Peyer's patch (tissue), 4 donors: ENCODE measurements around the gene SEH1L. TPM values are rescaled to one million over a fixed set of nuclear protein-coding genes. Genes with fewer than 3 reads are reported as not detected.
"Not testable (repeated sequence)": the region's sequence is repeated elsewhere in the genome, so short reads cannot be mapped to it uniquely, and the experiment has no call there.

Experiments used
- DNase-seq, 3 donors: peaks; one replicate each; pipeline ENCODE4 v3.0.0-alpha.2; 2017 to 2019
- H3K27ac ChIP-seq, 4 donors: fragments of 200-600 bp; sonication (generic); one replicate each; pipeline ENCODE4 v1.5.1; 2016 to 2019
- H3K27me3 ChIP-seq, 2 donors: fragments of 200-600 bp; sonication (generic); one replicate each; pipeline ENCODE4 v1.5.1; 2019
- H3K36me3 ChIP-seq, 3 donors: fragments of 200-600 bp; sonication (generic); one replicate each; pipeline ENCODE4 v1.5.1; 2016 to 2019
- H3K4me1 ChIP-seq, 4 donors: fragments of 200-600 bp; sonication (generic); one replicate each; pipeline ENCODE4 v1.5.1; 2016 to 2019
- H3K4me3 ChIP-seq, 4 donors: fragments of 200-600 bp; sonication (generic); 1 replicate in 3 of 4; 2 replicates in 1 of 4; pipeline ENCODE4 v1.5.1; 2016 to 2019; ENCODE audit warnings: mild to moderate bottlenecking in 1 of 4
- H3K9me3 ChIP-seq, 4 donors: fragments of 200-600 bp; sonication (generic); one replicate each; pipeline ENCODE4 v1.5.1; 2016 to 2019; ENCODE audit warnings: mild to moderate bottlenecking in 1 of 4
- CTCF ChIP-seq, 6 experiments: fragments of 450-650 bp in 4 of 6; fragments of 200-600 bp in 2 of 6; sonication (generic) in 1 of 6; IDR thresholded peaks; one replicate each; pipeline ENCODE4 v1.5.1; 2017 to 2019; ENCODE audit warnings: antibody characterized with exemption in 6 of 6, mild to moderate bottlenecking in 3 of 6, moderate library complexity in 1 of 6
- POLR2A ChIP-seq, 2 donors: fragments of 450-650 bp; IDR thresholded peaks; one replicate each; pipeline ENCODE4 v1.5.1; 2017; ENCODE audit warnings: antibody characterized with exemption in 2 of 2, mild to moderate bottlenecking in 2 of 2, moderate library complexity in 2 of 2
- total RNA-seq, 4 donors: library from RNA; depleted of rRNA; stranded (reverse); fragments of >200 nt; gene quantifications; one replicate each; pipeline ENCODE4 v1.1.0, GENCODE V29; 2016

Gene SEH1L
- total RNA-seq = 10 to 100 TPM; 18.6 to 38.0 (median 25.3) TPM

GRCh38 chr18:12947285-12948049, at the start of gene SEH1L:
Gene SEH1L (plus strand): TSS chr18:12948011. CDS start chr18:12948122, 111 bp downstream.
- H3K4me3 ChIP-seq = peak within 1 kb of the TSS; percentile 67 to 86 (median 73)
- peaks cover 0 to 10% (median 0%) of the 10 kb centered on the region in 4 donors for H3K4me1 ChIP-seq
- no peaks in the 10 kb centered on the region for H3K27me3 ChIP-seq
- no peaks in the 10 kb centered on the region for H3K9me3 ChIP-seq
- H3K36me3 ChIP-seq = no peaks in the 10 kb centered on the region
- peak; percentile 100 for DNase-seq
- H3K27ac ChIP-seq = peak within 1 kb of the TSS; percentile 91 to 98 (median 96)
- no peak for TF ChIP-seq CTCF (IDR thresholded peaks at IDR 0.05)
- peak; percentile 49 to 76 for TF ChIP-seq POLR2A (IDR thresholded peaks at IDR 0.05)

GRCh38 chr18:12901208-12901607, 46.6 kb upstream of the SEH1L start:
- H3K4me1 ChIP-seq, H3K27ac ChIP-seq, H3K4me3 ChIP-seq, H3K9me3 ChIP-seq, H3K27me3 ChIP-seq, H3K36me3 ChIP-seq, DNase-seq: not testable (repeated sequence)

- H3K4me3 ChIP-seq = no peak overlapping the region
- TF ChIP-seq CTCF (IDR thresholded peaks at IDR 0.05) (no peak), POLR2A (IDR thresholded peaks at IDR 0.05) (no peak)
These were observed 43.7 kb upstream of the SEH1L start for GRCh38 chr18:12904012-12904516.

GRCh38 chr18:12906119-12906518, 41.7 kb upstream of the SEH1L start:
- H3K36me3 ChIP-seq = no peaks in the 10 kb centered on the region
- H3K27me3 ChIP-seq = no peaks in the 10 kb centered on the region
- no peaks in the 10 kb centered on the region for H3K9me3 ChIP-seq
- H3K4me3 ChIP-seq = no peak overlapping the region
- H3K4me1 ChIP-seq = peaks cover 0 to 4% (median 0%) of the 10 kb centered on the region in 4 donors
- H3K27ac ChIP-seq = no peak overlapping the region
- TF ChIP-seq CTCF (IDR thresholded peaks at IDR 0.05) (no peak), POLR2A (IDR thresholded peaks at IDR 0.05) (no peak)
- DNase-seq = no peak

More at GRCh38 chr18:12904012-12904516, 43.7 kb upstream of the SEH1L start:
- H3K27me3 ChIP-seq = no peaks in the 10 kb centered on the region
- H3K9me3 ChIP-seq = no peaks in the 10 kb centered on the region
- no peaks in the 10 kb centered on the region for H3K36me3 ChIP-seq
- no peaks in the 10 kb centered on the region for H3K4me1 ChIP-seq
- H3K27ac ChIP-seq = no peak overlapping the region
- no peak for DNase-seq

GRCh38 chr18:12906773-12907172, 41.0 kb upstream of the SEH1L start:
- no peaks in the 10 kb centered on the region for H3K9me3 ChIP-seq
- TF ChIP-seq CTCF (IDR thresholded peaks at IDR 0.05) (no peak), POLR2A (IDR thresholded peaks at IDR 0.05) (no peak)
- H3K27ac ChIP-seq = no peak overlapping the region
- no peaks in the 10 kb centered on the region for H3K27me3 ChIP-seq
- H3K36me3 ChIP-seq = no peaks in the 10 kb centered on the region
- peaks cover 0 to 8% (median 0%) of the 10 kb centered on the region in 4 donors for H3K4me1 ChIP-seq
- no peak overlapping the region for H3K4me3 ChIP-seq
- DNase-seq = no peak

GRCh38 chr18:12907258-12907925, 40.4 kb upstream of the SEH1L start:
- Histone ChIP-seq H3K36me3 (no peaks in the 10 kb centered on the region), H3K4me3 (no peak overlapping the region), H3K27me3 (no peaks in the 10 kb centered on the region), H3K27ac (no peak overlapping the region), H3K4me1 (peaks cover 0 to 8% (median 0%) of the 10 kb centered on the region in 4 donors), H3K9me3 (no peaks in the 10 kb centered on the region)
- TF ChIP-seq POLR2A (IDR thresholded peaks at IDR 0.05) (no peak), CTCF (IDR thresholded peaks at IDR 0.05) (no peak)
- DNase-seq = no peak
